CD4-positive, alpha-beta T cell treated with Interferon alpha-2 for 1 hour (primary cell): Measurements from ENCODE around the gene MFSD6.
"Not testable (repeated sequence)": the region's sequence is repeated elsewhere in the genome, so short reads cannot be mapped to it uniquely, and the experiment has no call there.

Experiments
- DNase-seq, 2 donors: peaks; one replicate each; pipeline ENCODE4 v3.0.0-alpha.2; 2020 to 2022

The MFSD6 gene

DNA sequence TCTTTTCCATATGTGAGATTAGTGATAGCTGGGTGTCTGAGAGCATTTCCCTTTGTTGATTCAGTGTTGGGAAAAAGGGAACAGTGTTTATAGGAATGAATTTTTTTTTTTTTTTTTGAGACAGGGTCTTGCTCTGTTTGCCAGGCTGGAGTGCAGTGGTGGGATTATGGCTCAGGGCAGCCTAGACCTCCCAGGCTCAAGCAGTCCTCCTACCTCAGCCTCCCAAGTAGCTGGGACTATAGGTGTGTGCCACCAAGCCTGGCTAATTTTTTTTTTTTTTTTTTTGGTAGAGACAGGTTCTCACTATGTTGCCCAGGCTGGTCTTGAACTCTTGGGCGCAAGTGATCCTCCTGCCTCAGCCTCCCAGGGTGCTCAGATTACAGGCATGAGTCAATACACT is 60.2 kb downstream of the MFSD6 start:
- DNase-seq: not testable (repeated sequence)

DNA sequence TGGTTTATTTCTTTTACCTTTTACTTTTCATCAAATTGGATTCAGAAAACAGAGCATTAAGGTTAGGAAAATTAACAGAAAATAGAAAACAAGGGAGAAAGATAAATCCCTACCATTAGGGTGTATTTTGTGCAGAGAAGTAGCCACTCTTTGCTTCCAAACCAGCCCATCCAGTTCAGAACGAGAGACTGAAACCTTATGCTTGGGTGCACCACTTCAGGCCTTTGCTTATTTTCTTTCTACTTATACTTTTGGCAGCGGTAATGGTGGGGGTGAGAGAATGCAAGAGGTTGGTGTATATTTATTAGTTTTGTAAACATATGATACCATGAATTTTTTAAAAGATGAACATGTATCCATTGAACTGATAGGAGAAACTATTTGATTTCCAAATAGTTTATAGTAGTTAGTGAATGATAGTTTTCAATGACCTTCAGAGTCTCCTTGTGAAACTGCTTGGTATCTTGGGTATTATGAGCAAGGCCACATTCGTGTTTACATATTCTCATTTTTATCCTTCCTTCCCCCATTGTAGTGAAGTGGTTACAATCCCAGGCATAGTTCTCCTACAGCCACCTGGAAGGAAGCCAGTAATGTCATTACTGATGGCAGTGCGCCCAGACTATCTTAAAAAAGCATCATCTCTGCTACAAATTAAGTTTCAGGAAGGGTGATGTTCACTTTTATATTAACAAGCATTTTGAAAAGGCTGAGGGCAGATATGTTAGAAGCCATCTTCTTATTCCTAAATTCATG is 60.8 kb downstream of the MFSD6 start:
- DNase-seq: no peak

DNA sequence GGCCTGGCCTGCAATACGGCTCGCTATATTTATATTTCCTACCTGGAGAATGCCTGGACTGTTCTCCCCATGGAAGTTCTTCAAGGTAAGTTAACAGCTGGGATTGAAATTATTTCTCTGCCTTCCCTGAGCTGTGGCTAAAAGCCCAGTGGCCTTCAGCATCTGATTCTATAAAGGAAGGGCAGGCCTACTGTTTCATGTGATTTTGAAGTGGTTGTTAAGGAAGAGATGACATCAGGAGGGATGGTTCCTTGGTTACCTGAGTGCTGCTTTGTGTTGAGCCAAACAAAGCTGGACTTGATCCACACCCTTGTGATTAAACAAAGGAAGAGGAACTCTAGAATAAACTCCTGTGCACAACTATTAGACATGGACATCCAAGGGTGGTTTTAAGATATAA is 61.6 kb downstream of the MFSD6 start:
- peak; percentile 4 to 6 for DNase-seq

DNA sequence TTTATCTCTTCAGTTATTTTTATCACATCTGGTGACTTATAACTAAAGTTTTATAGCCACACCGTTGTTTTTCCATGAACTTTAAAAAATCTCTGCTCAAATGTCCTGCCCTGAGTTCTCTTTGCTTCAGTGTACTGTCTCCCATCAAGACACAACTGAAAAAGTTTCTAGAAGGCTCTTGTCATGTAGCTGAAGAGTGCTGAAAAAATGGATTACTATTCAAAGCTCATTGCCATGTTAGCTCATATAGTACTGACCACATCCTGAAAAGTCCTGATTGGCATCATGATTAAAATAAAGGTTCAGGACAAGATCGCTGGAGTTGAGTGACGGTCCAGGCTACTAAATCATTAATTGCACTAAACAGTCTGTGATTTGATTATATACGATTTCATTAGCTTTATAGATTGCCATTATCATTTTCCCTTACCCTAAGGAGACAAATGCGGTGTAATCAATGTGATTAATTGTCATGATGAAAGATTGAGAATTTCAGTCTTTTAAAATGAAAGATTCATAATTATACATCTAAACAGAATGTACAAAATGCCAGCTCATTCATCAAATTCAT is 62.2 kb downstream of the MFSD6 start:
- no peak for DNase-seq

DNA sequence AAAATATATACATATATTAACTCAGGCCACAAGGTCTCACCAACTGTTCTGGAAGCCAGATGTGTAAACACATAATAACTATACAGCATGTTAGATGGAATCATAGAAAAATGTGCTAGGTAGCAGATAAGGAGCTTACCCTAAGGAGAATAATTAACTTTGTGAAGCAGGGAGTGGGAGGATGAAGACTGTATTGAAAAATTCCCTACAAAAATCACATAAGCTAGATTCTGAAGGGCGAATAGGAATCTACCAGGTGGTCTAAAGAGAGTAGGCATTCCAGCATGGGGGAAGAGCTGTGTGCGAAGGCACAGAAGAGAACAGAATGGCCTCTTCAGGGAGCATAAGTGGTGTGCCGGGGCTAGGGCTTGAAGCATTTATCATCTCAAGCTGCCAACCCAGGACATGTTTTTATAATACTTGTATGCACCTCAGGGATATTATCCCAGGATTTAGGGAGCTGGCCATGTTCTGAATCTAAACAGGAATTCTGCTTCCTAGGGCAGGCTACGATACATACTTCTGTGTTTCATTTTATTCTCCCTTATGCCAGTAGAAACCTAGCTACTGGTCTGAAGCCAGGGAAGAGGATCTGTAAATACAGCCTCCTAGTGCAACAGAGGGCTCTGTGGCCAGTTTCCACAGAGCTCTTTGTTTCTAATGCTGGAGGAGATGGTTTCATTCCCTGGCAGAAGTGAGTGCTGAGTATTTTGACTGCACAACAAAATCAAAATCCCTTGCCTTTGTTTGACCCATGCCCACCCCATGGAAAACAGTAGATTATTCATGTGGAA is 69.7 kb downstream of the MFSD6 start:
- no peak for DNase-seq

DNA sequence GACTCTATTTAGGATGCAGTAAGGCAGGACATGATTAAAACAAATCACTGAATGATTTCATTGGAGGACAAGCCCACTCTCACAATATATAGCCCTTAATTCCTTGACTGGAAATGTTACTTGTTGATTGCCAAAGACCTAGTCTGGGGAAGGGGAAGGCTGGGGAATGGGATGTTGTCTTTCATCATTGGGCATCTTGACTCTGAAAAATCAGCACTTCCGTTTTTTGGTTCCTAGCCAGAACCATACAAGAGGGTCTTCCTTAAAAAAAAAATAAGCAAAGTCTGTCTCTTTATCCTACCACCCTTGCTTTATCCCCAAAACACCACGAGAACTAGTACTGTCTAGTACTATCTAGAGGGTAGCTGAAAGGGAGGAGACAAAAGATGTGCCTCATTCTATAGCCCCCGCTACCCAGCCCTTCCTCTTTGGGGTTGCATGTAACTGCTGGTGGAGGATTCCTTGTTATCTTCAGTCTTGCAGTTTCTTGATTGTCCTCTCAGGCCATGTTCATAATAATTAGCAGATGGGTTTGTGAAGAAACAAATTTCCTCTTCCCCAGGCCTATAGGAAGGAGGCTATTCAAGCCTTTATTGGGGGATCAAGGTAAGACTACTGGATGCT is 70.5 kb downstream of the MFSD6 start:
- no peak for DNase-seq

DNA sequence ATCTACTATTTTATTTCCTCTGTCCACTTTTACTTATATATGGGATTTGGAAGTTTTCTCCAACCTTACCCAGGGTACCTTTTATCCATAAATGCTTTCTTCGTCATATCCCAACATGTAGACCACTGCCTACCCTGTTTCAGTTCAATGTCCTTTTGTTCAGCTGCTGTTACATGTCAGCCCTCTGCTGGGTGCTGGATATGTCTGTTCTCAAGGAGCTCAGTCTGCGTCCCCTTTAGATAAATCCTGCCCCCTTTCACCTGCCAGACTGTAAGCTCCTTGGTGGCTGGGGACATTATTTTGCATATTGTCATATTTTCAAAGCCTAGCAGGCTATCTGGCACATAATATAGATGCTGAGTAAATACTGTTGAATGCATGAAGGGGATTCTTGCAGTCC is 73.2 kb downstream of the MFSD6 start:
- DNase-seq: no peak

DNA sequence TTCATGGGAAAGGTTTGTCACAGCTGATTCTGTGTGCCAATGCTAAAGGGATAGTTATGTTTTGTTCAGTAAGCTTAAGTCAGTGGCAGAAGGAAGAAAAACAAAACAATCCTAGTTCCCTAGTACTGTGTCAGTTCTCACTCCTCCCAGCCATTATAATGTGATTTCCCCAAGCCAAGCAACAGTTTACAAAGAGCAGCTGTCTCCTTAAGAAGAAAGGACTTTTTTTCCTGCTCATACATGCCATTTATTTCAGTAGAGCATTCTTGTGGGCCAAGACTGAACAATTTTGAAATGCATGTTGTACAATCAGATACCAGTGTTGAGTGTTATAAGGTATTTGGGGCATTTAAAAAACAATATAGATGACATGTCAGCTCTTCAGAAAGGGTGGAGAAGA is 74.3 kb downstream of the MFSD6 start:
- DNase-seq: no peak

DNA sequence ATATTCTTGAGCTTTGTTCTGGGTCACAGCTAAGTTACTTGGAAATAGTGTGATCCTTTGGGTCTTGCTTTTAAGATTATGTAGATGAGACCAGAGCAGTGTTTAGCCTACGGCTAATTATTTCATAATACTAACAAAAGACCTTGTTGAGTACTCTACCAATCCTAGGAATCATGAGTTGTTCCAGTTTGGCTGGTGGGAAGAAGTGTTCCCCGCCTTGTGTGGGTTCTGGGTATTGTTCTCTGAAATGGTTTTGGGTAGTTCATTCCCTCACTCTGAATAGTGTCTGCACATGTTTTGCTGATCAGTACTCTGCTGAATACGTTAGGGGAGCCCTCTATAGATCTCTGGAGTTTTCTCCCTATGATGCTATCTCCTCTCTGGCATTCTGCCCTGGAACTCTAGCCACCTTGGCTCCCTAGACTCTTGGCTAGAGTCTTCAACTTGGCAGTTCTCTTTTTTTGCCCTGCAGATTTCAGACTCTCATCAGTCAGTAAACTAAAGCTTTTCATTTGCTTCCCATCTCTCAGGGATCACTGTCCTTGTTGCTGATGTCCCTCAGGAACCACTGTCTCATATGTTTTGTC is 78.0 kb downstream of the MFSD6 start:
- no peak for DNase-seq

DNA sequence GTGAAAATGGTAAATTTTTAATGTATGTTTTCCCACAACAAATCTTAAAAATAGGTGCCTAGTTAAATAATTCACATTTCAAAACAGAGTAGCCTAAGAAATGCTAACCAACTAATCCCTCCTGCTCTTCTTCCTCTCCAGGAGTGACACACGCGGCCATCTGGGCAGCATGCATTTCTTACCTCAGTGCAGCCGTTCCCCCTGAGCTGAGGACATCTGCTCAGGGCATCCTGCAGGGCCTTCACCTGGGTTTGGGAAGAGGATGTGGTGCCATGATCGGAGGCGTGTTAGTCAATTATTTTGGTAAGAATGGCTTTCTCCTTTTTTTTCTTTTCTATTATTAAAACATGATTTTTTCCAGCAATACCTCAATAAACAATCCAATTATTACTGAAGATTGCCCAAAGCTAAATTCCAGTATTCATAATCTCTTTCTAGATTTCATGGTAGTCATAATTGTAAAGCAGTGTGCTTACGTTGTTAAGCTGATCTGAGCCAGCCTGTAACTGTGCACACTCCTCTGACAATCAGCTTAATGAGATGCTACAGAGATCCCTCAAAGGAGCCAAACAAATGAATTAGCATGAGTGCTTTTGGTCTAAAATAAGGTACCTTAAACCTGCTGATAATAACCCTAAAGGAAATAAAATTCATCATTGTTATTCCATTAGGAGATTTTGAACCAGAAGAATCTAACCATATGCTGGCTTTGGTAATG is 80.5 kb downstream of the MFSD6 start:
- no peak for DNase-seq

DNA sequence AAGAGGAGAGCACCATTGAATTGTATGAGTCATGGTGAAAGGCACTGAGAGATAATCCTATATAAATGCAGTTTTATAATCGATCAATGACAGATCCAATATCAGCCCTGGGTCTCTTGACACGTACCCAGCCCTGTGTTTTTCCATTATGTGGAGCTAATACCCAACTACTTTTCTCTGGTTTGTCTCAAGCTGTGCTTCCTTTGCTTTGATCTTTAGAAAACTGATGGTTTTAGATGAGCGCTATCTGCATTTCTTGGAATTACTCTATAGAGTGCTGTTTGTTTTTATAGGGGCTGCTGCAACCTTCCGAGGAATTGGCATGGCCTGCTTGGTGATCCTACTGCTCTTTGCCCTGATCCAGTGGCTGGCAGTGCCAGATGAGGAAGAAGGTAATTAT is 81.3 kb downstream of the MFSD6 start:
- DNase-seq: no peak

DNA sequence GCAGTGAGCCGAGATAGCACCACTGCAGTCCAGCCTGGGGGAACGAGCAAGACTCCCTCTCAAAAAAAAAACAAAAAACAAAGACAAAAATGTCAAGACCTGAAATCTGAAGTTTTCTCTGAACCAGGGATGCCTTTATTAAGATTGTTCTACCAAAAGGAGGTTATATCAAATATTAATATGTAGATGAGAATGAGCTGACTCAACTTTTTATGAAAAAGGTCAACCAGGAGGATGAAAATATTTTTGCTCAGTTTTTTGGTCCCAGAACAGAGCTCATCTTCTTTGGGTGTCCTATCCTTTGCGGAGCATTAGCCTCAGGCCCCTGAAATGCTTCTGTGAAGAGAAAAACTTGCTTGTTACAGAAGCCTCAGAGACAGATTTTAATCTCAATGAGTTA is 82.3 kb downstream of the MFSD6 start:
- DNase-seq: no peak

DNA sequence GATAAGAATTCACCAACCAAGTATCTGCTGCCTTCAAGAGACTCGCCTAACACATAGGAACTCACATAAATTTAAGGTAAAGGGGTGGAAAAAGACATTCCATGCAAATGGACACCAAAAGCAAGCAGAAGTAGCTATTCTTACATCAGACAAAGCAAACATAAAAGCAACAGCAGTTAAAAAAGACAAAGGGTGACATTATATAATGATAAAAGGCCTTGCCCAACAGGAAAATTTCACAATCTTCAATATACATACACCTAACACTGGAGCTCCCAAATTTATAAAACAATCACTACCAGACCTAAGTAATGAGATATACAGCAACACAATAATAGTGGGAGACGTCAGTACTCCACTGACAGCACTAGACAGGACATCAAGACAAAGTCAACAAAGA is 84.9 kb downstream of the MFSD6 start:
- no peak for DNase-seq

DNA sequence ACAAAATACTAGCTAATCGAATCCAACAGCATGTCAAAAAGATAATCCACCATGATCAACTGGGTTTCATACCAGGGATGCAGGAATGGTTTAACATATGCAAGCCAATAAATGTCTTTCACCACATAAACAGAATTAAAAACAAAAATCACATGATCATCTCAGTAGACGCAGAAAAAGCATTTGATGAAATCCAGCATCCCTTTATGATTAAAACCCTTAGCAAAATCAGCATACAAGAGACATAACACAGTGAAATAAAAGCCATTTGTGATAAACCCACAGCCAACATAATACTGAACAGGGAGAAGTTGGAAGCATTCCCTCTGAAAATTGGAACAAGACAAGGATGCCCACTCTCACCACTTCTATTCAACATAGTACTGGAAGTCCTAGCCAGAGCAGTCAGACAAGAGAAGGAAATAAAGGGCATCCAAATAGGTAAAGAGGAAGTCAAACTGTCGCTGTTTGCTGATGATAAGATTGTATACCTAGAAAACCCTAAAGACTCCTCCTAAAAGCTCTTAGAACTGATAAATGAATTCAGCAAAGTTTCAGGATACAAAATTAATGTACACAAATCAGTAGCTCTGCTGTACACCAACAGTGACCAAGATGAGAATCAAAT is 86.6 kb downstream of the MFSD6 start:
- not testable (repeated sequence) for DNase-seq

DNA sequence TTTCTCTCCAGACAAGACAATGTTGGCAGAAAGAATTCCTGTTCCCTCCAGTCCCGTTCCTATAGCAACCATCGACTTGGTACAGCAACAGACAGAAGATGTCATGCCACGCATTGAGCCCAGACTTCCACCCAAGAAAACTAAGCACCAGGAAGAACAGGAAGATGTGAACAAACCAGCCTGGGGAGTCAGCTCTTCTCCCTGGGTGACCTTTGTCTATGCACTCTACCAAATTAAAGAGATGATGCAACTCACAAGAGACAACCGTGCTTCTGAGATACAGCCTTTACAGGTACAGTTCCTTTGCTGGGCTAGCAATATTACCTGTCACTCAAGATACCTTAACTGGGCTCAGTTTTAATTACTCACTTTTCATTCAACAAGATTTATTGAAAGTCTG is 89.3 kb downstream of the MFSD6 start:
- no peak for DNase-seq

DNA sequence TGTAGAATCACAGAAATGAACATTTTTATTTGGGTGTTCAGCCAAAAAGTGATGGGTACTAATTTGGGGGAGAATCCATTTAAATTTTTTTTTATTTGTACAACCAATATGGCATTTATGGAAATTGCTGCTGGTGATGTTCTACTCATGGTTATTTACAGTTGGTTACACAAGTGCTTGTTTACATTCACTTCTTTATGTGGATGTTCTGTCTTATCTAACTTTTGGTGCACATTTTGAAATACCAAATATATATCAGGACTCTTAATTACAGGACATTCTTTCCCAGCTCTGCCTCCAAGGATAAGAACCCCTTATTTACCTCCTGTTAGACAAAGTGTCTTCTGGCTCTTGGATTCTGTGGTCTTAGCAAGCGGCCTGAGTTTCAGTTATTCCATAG is 91.1 kb downstream of the MFSD6 start:
- no peak for DNase-seq

DNA sequence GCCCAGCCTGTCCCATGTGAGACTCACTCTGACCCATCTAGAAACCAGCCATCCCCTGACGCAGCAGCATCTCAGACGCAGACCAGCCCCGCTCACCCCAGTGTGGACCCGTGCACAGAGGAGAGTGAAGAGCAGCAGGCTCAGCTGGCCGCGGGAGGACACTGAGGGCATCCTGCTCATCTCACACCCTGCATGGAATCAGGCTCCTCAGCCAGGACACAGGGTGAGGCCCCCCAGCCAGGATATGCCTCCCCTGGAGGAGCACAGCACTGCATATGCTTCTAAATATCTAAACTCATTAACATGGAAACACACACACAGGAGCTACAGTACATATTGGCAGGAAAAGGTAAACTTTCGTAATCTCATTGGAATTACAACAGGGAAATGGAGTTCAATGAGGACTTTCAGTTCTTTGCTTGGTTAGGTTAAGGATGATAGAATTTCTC is 91.9 kb downstream of the MFSD6 start:
- DNase-seq: no peak

DNA sequence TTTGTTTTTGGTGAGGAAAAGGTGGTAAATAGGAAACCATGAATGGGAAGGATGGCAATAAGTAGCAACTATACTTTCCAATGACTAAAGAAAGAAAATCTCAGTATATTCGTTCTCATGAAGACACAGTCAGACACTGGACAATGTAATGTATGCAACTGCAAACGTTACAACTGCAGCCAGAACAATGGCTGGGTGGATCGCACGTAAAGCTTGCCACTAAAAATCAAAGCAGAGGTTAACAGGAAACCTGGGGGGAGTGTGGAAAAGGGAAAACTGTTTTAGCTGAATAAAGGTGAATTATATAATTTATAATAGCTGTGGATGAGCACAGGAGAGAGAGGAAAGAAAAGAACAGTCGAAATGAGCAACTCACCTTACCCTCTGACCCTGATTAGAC is 93.1 kb downstream of the MFSD6 start:
- no peak for DNase-seq

DNA sequence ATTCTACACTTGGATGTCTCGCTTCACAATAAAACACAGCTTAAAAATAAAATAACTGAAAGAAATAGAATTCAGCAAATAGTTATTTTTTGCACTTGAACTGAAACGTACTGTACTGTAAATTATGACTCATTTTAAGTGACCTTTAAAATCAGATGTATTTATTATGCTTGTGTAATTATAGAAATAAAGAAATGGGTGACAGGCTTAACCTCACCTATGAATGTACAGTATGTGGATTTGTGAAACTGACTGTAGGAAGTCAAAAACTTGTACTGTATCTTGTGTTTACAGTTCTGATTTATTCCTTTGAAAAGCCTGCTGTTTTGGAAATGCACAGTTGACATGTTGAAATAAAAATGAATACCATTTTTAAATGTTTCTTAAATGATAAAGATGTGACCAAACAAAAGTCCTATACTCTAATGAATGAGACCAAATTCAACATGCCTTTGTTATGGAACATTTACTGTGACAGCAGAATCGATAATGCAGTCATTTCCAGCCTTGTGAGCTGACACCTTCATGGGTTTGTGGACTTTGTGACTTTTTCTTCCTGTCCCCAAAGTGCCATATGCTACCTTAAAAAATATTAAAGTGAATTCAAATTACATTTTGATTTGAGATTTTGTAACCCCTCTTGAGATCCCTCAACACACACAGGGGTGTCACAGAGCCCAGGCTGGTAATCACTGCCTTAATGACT is 93.7 kb downstream of the MFSD6 start:
- no peak for DNase-seq

DNA sequence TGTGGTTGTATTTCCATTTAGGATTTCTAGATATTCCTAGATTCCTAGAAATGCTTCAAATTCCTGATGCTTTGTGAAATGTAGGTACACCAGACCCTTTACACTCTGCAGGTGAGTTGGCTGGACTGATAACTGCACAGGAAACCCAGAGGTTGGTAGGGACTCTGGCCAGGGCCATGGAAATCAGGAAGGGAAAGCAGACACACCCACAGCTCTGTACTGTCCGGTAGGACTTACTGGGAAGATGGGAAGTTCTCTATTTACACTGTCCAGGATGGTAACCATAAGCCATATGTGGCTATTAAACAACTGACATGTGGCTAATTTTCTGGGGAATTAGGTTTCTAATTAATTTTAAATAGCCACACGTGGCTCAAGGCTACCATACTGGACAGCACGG is 94.9 kb downstream of the MFSD6 start:
- DNase-seq: no peak

DNA sequence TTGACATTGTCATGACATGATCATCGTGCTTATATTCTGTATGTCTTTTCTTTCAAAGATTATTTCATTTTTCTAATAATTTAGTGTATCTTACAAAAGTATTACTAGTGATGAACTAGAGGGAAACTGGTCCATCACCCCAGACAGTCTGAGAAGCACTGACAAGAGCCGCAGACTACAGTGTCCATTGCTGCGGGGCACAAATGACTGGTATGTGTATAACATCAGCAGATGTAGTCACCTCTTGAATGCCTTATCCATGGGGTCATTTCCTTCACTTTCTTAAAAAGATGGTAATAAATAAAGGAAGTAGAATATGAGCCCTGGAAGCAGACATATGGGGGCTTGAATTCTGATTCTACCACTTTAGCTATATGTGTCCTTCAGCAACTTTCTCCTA is 96.8 kb downstream of the MFSD6 start:
- DNase-seq: no peak
